DMS79 (cell line): ENCODE measurements around the gene MBOAT7.
"Not testable (repeated sequence)": the region's sequence is repeated elsewhere in the genome, so short reads cannot be mapped to it uniquely, and the experiment has no call there.

Experiments
- DNase-seq: peaks from one replicate; lab custom pipeline; 2025; lab: John Stamatoyannopoulos, UW

MBOAT7 gene

GRCh38 chr19:54188215-54188871 is 1.0 kb downstream of the MBOAT7 start:
- DNase-seq: no peak

- no peak for DNase-seq
These were observed 2.4 kb downstream of the MBOAT7 start for GRCh38 chr19:54186934-54187381.

- no peak for DNase-seq
These were observed 3.0 kb downstream of the MBOAT7 start for GRCh38 chr19:54186351-54186750.

- no peak for DNase-seq
These were observed 5.9 kb downstream of the MBOAT7 start for GRCh38 chr19:54183431-54183830.

GRCh38 chr19:54181894-54182293 is 7.5 kb downstream of the MBOAT7 start:
- not testable (repeated sequence) for DNase-seq

- DNase-seq: no peak
These were observed 8.7 kb downstream of the MBOAT7 start for GRCh38 chr19:54180691-54181091.

GRCh38 chr19:54179921-54180461 is 9.4 kb downstream of the MBOAT7 start:
- no peak for DNase-seq

- DNase-seq: no peak
These were observed 10.0 kb downstream of the MBOAT7 start for GRCh38 chr19:54179262-54179852.

GRCh38 chr19:54178581-54179261 is 10.7 kb downstream of the MBOAT7 start:
- no peak for DNase-seq

GRCh38 chr19:54173951-54174834 is 15.2 kb downstream of the MBOAT7 start:
- DNase-seq: no peak

GRCh38 chr19:54173359-54173699 is 16.1 kb downstream of the MBOAT7 start:
- DNase-seq: no peak

- DNase-seq: peak; percentile 82
These were observed 16.7 kb downstream of the MBOAT7 start, which contains the start of gene TMC4 for GRCh38 chr19:54172471-54173358. Gene TMC4 (minus strand): TSS chr19:54173160. CDS start chr19:54173117, 43 bp downstream.

GRCh38 chr19:54171736-54172431 is 17.5 kb downstream of the MBOAT7 start:
- DNase-seq: not testable (repeated sequence)

- DNase-seq: no peak
These were observed 20.1 kb downstream of the MBOAT7 start for GRCh38 chr19:54169149-54169740.

GRCh38 chr19:54168174-54168917 is 21.0 kb downstream of the MBOAT7 start:
- DNase-seq: peak; percentile 58

GRCh38 chr19:54165222-54165621 is 24.2 kb downstream of the MBOAT7 start:
- DNase-seq: no peak

- no peak for DNase-seq
These were observed 24.9 kb downstream of the MBOAT7 start for GRCh38 chr19:54164369-54165068.

- no peak for DNase-seq
These were observed 26.5 kb downstream of the MBOAT7 start for GRCh38 chr19:54162884-54163283.
